ES-I3 (cell line): Measurements from ENCODE around the gene CCNA1.

Experiments used
- H3K36me3 ChIP-seq: 2 replicates; pipeline ENCODE4 v1.6.1; 2013; ENCODE audit warnings: mild to moderate bottlenecking, low read length, control low read depth, moderate library complexity; ENCODE audit not compliant: insufficient read depth
- H3K4me1 ChIP-seq: 2 replicates; pipeline ENCODE4 v1.6.1; 2013; ENCODE audit warnings: mild to moderate bottlenecking, control low read depth, low read length; ENCODE audit not compliant: insufficient read depth
- H3K9ac ChIP-seq: 2 replicates; pipeline ENCODE4 v1.6.1; 2013; ENCODE audit warnings: low read depth, mild to moderate bottlenecking, low read length, moderate library complexity
- H3K9me3 ChIP-seq: 2 replicates; pipeline ENCODE4 v1.6.1; 2013; ENCODE audit warnings: mild to moderate bottlenecking, low read length, moderate library complexity; ENCODE audit not compliant: control insufficient read depth, insufficient read depth

Gene CCNA1

DNA sequence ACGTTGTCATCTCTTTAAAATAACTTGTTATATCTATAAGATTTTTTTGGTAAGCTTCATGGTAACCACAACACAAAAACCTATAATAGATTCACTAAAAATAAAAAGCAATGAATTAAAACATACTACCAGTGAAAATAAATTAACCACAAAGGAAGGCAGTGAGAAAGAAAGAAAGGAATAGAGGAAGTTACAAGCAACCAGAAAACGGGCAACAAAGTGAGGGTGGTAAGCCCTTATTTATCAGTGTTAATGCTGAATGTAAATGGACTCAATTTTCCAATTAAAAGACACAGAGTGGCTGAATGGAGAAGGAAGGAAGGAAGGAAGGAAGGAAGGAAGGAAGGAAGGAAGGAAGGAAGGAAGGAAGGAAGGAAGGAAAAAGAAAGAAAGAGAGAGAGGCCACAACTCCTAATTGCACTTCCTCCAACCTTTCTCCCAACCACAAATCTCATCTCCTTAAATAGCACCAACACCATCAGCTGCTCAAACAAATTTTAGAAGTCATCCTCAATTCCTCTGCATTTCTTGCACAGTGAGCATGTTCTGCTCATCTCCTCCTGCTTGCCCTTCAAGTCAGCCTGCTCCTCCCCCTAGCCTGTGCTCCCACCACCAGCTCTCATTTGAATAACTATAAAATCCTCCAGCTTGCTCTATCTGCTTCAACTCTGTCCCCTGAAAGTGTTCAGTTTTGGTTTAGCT is 48.6 kb downstream of the CCNA1 start:
- no peaks in the 10 kb centered on the region for H3K36me3 ChIP-seq
- H3K4me1 ChIP-seq, result no peaks in the 10 kb centered on the region
- H3K9me3 ChIP-seq, result peaks cover 4% of the 10 kb centered on the region; the same call in 1 of the 2 replicates
- no peak overlapping the region for H3K9ac ChIP-seq

GRCh38 chr13:36490055-36490454 is 57.8 kb downstream of the CCNA1 start:
- Histone ChIP-seq H3K9ac (no peak overlapping the region), H3K9me3 (no peaks in the 10 kb centered on the region), H3K36me3 (no peaks in the 10 kb centered on the region), H3K4me1 (peaks cover 6% of the 10 kb centered on the region; the same call in 1 of the 2 replicates)
